Endothelial cell of umbilical vein (primary cell): ENCODE data around the gene DENND2C.

Experiments used
- CTCF ChIP-seq, 2 donors: IDR thresholded peaks; 1 replicate in 1 of 2; 2 replicates in 1 of 2; pipeline ENCODE4 v1.5.1; 2011; ENCODE audit warnings: low read length in 2 of 2, mild to moderate bottlenecking in 2 of 2, moderate library complexity in 2 of 2, control low read depth in 1 of 2, inconsistent platforms in 1 of 2, low read depth in 1 of 2; ENCODE audit not compliant: insufficient read depth in 1 of 2; ENCODE audit errors: extremely low read depth in 1 of 2
- EZH2 ChIP-seq: IDR thresholded peaks from 2 replicates; pipeline ENCODE4 v1.6.1; 2012; ENCODE audit warnings: borderline replicate concordance, low read depth, mild to moderate bottlenecking, moderate library complexity, low read length, inconsistent platforms; ENCODE audit not compliant: severe bottlenecking
- MAX ChIP-seq: IDR thresholded peaks from 2 replicates; pipeline ENCODE4 v1.6.1; 2011; ENCODE audit not compliant: insufficient read depth, insufficient read length
- POLR2A ChIP-seq: IDR thresholded peaks from 2 replicates; pipeline ENCODE4 v1.6.1; 2012; ENCODE audit warnings: low read depth, mild to moderate bottlenecking, control low read depth, low read length
- POLR2AphosphoS5 ChIP-seq: IDR thresholded peaks from 2 replicates; pipeline ENCODE4 v1.6.1; 2012; ENCODE audit warnings: low read depth, mild to moderate bottlenecking, control low read depth, low read length, moderate library complexity; ENCODE audit not compliant: insufficient read depth

DNA sequence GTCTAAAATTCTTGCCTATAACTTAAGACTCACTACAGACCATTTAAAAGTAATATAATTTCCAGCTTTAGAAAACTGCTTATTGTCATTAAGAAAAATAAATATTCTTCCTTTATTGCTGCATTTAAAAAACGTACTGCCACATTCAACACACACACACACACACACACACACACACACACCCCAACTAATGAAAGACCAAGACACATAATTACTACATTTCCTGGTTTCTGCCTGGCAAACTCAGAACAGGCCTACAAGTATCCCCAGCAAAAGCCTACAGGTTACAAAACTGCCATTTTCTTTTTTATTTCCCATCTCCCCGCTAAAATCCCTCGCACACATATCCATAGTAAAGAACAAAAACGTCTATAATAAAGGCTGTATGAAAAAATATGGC is 1.5 kb downstream of the DENND2C start:
- TF ChIP-seq POLR2A = no peak
- TF ChIP-seq EZH2 = no peak
- no peak for TF ChIP-seq CTCF (IDR thresholded peaks at IDR 0.05; ENCODE audit: extremely low read depth in 1 of 2, insufficient read depth in 1 of 2, low read depth in 1 of 2, low read length in 2 of 2)
- no peak for TF ChIP-seq MAX
- TF ChIP-seq POLR2AphosphoS5 = no peak
